Measurements from ENCODE around the gene HM13.

The HM13 gene

DNA sequence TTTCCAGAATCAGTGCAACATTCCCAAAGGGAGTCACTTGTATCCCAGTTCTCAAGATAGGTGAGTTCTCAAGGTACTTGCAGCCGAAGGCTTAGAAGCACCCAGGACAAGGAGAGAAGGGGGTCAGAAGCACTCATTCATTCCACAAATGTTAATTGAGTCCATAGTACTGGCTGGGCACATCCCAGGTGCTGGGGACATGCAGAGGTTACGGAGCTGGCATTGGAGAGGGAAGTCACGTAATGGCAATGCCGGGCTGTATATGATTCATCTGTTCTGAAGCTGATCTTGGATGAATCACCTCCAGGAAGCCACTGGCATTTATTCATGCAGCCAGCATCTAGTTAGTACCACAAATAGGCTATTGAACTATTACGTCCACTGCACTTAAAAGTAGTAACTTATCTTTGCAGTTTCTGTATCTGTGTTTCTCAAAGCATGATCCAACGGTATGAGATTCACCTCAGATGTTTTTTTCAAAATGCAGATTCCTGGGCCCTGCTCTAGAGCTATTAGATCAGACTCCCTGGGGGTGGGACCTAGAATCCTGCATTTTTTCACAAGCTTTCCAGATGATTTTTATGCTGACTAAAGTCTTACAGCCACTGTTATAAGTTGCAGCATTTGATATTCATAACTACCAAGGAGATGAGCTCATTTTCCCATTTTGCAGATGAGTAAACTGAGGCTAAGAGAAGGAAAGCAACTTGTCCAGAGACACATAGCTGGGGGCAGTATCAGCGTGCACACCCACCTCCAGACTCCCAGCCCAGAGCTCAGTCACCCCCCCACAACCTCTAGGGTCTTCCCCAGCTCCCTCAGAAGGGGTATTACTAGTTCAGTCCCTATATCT lies 46.7 kb downstream of the HM13 start:
- H3K4me3 ChIP-seq (replicated peaks in 1 of 2; ENCODE audit: low read depth in 2 of 2, low read length in 2 of 2) = no peak overlapping the region
- TF ChIP-seq, protein P1, sequence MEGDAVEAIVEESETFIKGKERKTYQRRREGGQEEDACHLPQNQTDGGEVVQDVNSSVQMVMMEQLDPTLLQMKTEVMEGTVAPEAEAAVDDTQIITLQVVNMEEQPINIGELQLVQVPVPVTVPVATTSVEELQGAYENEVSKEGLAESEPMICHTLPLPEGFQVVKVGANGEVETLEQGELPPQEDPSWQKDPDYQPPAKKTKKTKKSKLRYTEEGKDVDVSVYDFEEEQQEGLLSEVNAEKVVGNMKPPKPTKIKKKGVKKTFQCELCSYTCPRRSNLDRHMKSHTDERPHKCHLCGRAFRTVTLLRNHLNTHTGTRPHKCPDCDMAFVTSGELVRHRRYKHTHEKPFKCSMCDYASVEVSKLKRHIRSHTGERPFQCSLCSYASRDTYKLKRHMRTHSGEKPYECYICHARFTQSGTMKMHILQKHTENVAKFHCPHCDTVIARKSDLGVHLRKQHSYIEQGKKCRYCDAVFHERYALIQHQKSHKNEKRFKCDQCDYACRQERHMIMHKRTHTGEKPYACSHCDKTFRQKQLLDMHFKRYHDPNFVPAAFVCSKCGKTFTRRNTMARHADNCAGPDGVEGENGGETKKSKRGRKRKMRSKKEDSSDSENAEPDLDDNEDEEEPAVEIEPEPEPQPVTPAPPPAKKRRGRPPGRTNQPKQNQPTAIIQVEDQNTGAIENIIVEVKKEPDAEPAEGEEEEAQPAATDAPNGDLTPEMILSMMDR (IDR thresholded peaks at IDR 0.05; ENCODE audit: low read depth, low read length) = no peak

DNA sequence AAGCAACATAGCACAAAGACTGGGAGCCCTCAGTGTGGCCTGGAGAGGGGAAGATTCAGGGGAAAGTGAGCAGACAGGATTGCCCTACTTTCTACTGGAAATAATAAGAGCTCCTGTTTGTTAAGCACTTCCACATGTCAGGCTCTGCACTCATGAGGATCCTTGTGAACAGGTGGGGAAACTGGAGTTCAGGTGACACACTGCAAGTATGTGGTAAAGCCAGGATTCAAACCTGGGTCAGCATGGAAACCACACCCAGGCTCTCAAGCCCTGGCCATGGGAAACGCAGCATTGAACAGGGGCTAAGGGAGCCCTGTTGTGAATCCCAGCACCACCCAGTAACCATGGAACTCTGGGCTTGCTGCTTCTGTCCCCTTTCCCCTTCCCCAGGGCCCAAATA lies 48.0 kb downstream of the HM13 start:
- TF ChIP-seq, protein P1 (IDR thresholded peaks at IDR 0.05; ENCODE audit: low read depth, low read length) = no peak
- DNase-seq (ENCODE audit: low read depth in 2 of 2) = no peak
- H3K4me3 ChIP-seq (replicated peaks in 1 of 2; ENCODE audit: low read depth in 2 of 2, low read length in 2 of 2) = no peak overlapping the region

More for the DNA sequence above, 46.7 kb downstream of the HM13 start:
- peak; percentile 92 to 98 for DNase-seq (ENCODE audit: low read depth in 2 of 2)

DNA sequence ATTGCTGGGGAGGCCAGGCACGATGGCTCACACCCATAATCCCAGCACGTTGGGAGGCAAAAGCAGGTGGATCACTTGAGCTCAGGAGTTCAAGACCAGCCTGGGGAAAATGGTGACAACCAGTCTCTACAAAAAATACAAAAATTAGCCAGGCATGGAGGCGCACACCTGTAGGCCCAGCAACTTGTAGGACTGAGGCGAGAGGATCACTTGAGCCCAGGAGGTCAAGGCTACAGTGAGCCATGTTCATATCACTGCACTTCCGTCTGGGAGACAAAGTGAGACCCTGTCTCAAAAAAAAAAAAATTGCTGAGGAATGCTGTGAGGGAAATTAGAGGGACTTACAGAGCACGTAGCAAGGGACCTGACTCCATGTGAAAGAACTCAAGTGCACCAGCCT lies 50.0 kb downstream of the HM13 start:
- TF ChIP-seq, protein P1 (IDR thresholded peaks at IDR 0.05; ENCODE audit: low read depth, low read length) = no peak
- H3K4me3 ChIP-seq (replicated peaks in 1 of 2; ENCODE audit: low read depth in 2 of 2, low read length in 2 of 2) = no peak overlapping the region
- DNase-seq (ENCODE audit: low read depth in 2 of 2) = no peak

DNA sequence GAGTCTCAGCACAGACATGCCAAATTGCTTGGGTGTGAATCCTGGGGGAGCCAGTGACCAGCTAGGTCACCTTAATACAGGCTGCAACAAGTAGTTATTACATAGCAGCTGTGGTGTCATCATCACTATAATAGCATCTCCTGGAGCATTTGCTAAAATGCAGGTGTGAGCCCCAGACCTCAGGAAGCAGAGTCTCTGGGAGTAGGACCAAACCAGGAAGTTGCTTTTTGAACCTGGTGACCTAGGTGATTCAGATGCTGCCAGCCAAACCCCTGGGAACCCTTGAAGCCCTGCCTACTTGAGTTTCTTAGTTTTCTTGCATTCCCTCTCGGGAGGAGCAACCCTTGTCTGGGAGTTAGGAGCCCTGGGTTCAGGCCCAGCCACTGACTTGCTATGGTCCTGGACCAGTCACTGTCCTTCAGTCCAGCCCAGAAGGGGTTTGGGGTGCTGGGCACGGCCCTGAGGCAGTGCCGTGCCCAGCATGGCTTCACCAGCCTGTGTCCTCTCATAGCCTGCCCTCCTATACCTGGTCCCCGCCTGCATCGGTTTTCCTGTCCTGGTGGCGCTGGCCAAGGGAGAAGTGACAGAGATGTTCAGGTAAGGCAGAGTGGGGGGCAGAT lies 51.6 kb downstream of the HM13 start:
- TF ChIP-seq, protein P1 (IDR thresholded peaks at IDR 0.05; ENCODE audit: low read depth, low read length) = no peak
- no peak overlapping the region for H3K4me3 ChIP-seq (replicated peaks in 1 of 2; ENCODE audit: low read depth in 2 of 2, low read length in 2 of 2)
- DNase-seq (ENCODE audit: low read depth in 2 of 2) = no peak

DNA sequence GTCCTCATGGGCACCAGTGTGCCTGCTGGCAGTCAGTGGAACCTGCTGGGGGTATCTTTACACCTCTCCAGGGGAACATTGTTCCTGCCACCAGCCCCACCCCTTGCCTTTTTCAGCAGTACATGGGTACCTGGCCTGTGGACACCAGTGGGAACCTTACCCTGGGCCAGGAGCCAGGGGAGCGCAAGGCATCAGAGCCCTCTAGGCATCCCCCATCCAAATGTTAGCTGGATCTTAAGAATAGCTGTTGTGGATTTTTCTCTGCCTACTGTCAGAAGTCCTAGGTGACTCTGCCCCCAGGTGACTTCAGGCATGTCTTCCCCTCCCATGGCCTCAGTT lies 52.0 kb downstream of the HM13 start:
- H3K4me3 ChIP-seq (replicated peaks in 1 of 2; ENCODE audit: low read depth in 2 of 2, low read length in 2 of 2) = no peak overlapping the region
- no peak for DNase-seq (ENCODE audit: low read depth in 2 of 2)
- TF ChIP-seq, protein P1 (IDR thresholded peaks at IDR 0.05; ENCODE audit: low read depth, low read length) = no peak

DNA sequence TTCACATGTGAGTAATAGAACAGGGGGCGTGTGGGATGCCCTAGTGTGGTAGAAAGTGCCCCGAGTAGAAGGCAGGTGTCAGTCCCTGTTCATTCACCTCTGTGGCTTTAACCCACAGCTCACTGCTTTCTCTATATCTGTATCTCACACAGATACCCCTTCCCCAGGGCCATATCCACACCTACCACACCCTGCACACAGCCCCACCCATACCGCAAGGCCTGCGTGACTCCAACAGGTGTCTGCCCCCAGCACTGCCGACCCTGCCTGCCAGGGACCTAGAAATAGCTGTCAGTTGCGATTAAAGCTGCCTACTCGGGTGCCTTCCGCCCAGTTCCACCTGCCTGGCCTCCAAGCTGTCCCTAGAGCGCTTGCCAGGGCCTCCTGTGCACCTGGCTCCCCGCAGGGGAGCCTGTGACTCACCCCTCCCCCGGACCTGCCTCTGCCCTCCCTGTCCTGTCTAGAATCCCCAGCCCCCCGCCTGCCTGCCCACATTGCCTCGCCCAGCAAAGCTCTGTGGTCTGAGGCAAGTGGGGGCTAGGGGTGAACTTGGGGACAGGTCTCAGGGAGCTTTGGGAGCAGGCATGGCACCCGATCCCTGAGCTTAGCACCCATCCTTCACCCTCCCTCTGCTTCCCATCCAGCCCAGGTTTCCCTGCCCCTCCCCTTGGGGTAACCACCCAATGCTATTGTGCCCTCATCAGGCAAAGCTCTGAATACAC lies 52.6 kb downstream of the HM13 start:
- TF ChIP-seq, protein P1 (IDR thresholded peaks at IDR 0.05; ENCODE audit: low read depth, low read length) = no peak
- H3K4me3 ChIP-seq (replicated peaks in 1 of 2; ENCODE audit: low read depth in 2 of 2, low read length in 2 of 2) = no peak overlapping the region
- no peak for DNase-seq (ENCODE audit: low read depth in 2 of 2)

Measured in cardiac fibroblast (primary cell).